ENCODE data around the gene PPP3CA.

PPP3CA gene

GRCh38 chr4:101174679-101175345, 172.5 kb downstream of the PPP3CA start:
- no peak for DNase-seq (ENCODE audit: low spot score)

GRCh38 chr4:101172369-101172768, 175.0 kb downstream of the PPP3CA start:
- DNase-seq (ENCODE audit: low spot score), result no peak

GRCh38 chr4:101171747-101172146, 175.6 kb downstream of the PPP3CA start:
- no peak for DNase-seq (ENCODE audit: low spot score)

GRCh38 chr4:101169044-101170014, 178.0 kb downstream of the PPP3CA start:
- peak; percentile 17 for DNase-seq (ENCODE audit: low spot score)

- no peak for DNase-seq (ENCODE audit: low spot score)
Measured at GRCh38 chr4:101163936-101164335, 183.4 kb downstream of the PPP3CA start.

- no peak for DNase-seq (ENCODE audit: low spot score)
Measured at GRCh38 chr4:101162990-101163380, 184.3 kb downstream of the PPP3CA start.

- DNase-seq (ENCODE audit: low spot score), result no peak
Measured at GRCh38 chr4:101160792-101161592, 186.3 kb downstream of the PPP3CA start.

- DNase-seq (ENCODE audit: low spot score), result no peak
Measured at GRCh38 chr4:101158507-101158906, 188.8 kb downstream of the PPP3CA start.

GRCh38 chr4:101158134-101158482, 189.2 kb downstream of the PPP3CA start:
- DNase-seq (ENCODE audit: low spot score), result no peak

GRCh38 chr4:101157415-101158133, 189.8 kb downstream of the PPP3CA start:
- DNase-seq (ENCODE audit: low spot score), result no peak

- no peak for DNase-seq (ENCODE audit: low spot score)
Measured at GRCh38 chr4:101156619-101157310, 190.6 kb downstream of the PPP3CA start.

- DNase-seq (ENCODE audit: low spot score), result no peak
Measured at GRCh38 chr4:101155945-101156344, 191.4 kb downstream of the PPP3CA start.

- DNase-seq (ENCODE audit: low spot score), result no peak
Measured at GRCh38 chr4:101155368-101155767, 192.0 kb downstream of the PPP3CA start.

GRCh38 chr4:101153653-101154052, 193.7 kb downstream of the PPP3CA start:
- no peak for DNase-seq (ENCODE audit: low spot score)

- no peak for DNase-seq (ENCODE audit: low spot score)
Measured at GRCh38 chr4:101152521-101152920, 194.8 kb downstream of the PPP3CA start.

GRCh38 chr4:101148551-101148950, 198.8 kb downstream of the PPP3CA start:
- DNase-seq (ENCODE audit: low spot score), result no peak

- DNase-seq (ENCODE audit: low spot score), result no peak
Measured at GRCh38 chr4:101147283-101147682, 200.0 kb downstream of the PPP3CA start.

GRCh38 chr4:101145021-101145420, 202.3 kb downstream of the PPP3CA start:
- no peak for DNase-seq (ENCODE audit: low spot score)

GRCh38 chr4:101142259-101142658, 205.1 kb downstream of the PPP3CA start:
- no peak for DNase-seq (ENCODE audit: low spot score)

GRCh38 chr4:101141855-101142254, 205.5 kb downstream of the PPP3CA start:
- no peak for DNase-seq (ENCODE audit: low spot score)

- DNase-seq (ENCODE audit: low spot score), result no peak
Measured at GRCh38 chr4:101141230-101141629, 206.1 kb downstream of the PPP3CA start.

Measured in HuH-7 (cell line).